H1 (cell line): ENCODE measurements around the gene COA5. TPM values are rescaled to one million over a fixed set of nuclear protein-coding genes. Genes with fewer than 3 reads are reported as not detected.

ENCODE experiments used
- CTCF ChIA-PET: fragments of 300-600 bp; sonication (Branson Sonifier 250); formaldehyde crosslinking; loops from one replicate; lab custom pipeline; 2021; ENCODE audit not compliant: partially characterized antibody; lab: Charles Lee
- POLR2A ChIA-PET: fragments of 300-600 bp; sonication (Branson Sonifier 250); formaldehyde crosslinking; loops from one replicate; lab custom pipeline; 2021; ENCODE audit warnings: inconsistent platforms; ENCODE audit not compliant: partially characterized antibody; lab: Charles Lee
- DNase-seq, 2 experiments: peaks; one replicate each; pipeline versions ENCODE4 v3.0.0 to v3.0.0-alpha.2; 2010 to 2022; ENCODE audit warnings: low spot score in 2 of 2, low read depth in 1 of 2, mixed read lengths in 1 of 2
- FAIRE-seq: peaks from 2 replicates; lab custom pipeline; 2011; peaks lifted over from hg19 to GRCh38; lab: Jason Lieb, UNC
- H2AFZ ChIP-seq: 2 replicates; pipeline ENCODE4 v1.8.1; 2012; ENCODE audit warnings: low read length, inconsistent platforms
- H2AK5ac ChIP-seq: 2 replicates; pipeline ENCODE4 v1.6.1; 2013; ENCODE audit warnings: low read depth, low read length
- H2BK120ac ChIP-seq: replicated peaks from 2 replicates; pipeline ENCODE3; 2013; ENCODE audit warnings: low read depth, low read length, inconsistent platforms
- H2BK12ac ChIP-seq: 2 replicates; pipeline ENCODE4 v1.6.1; 2013; ENCODE audit warnings: low read depth, low read length
- H2BK15ac ChIP-seq: 2 replicates; pipeline ENCODE4 v1.6.1; 2013; ENCODE audit warnings: low read length
- H2BK20ac ChIP-seq: 2 replicates; pipeline ENCODE4 v1.6.1; 2013; ENCODE audit warnings: low read length
- H2BK5ac ChIP-seq: 2 replicates; pipeline ENCODE4 v1.6.1; 2013; ENCODE audit warnings: low read depth, low read length
- H3K14ac ChIP-seq: 2 replicates; pipeline ENCODE4 v1.6.1; 2013; ENCODE audit warnings: inconsistent platforms; ENCODE audit not compliant: insufficient read length
- H3K18ac ChIP-seq: 2 replicates; pipeline ENCODE4 v1.6.1; 2013; ENCODE audit warnings: low read length; ENCODE audit errors: extremely low read depth
- H3K23ac ChIP-seq: 2 replicates; pipeline ENCODE4 v1.6.1; 2013; ENCODE audit warnings: inconsistent platforms; ENCODE audit not compliant: insufficient read length
- H3K23me2 ChIP-seq: 2 replicates; pipeline ENCODE4 v1.6.1; 2013; ENCODE audit warnings: low read depth, low read length
- H3K27ac ChIP-seq: 2 replicates; pipeline ENCODE4 v1.6.1; 2011; ENCODE audit warnings: low read depth, low read length, inconsistent platforms
- H3K27me3 ChIP-seq, 4 experiments: replicated peaks in 1 of 4; 1 replicate in 1 of 4; 2 replicates in 3 of 4; pipeline versions ENCODE4 v1.6.1 to v1.8.1; 2011 to 2013; ENCODE audit warnings: low read length in 3 of 4, mild to moderate bottlenecking in 3 of 4, inconsistent platforms in 2 of 4, mixed read lengths in 2 of 4, moderate library complexity in 1 of 4; ENCODE audit not compliant: control insufficient read depth in 3 of 4, insufficient read depth in 3 of 4; ENCODE audit errors: extremely low read depth in 1 of 4
- H3K36me3 ChIP-seq, 4 experiments: 2 replicates each; pipeline versions ENCODE4 v1.6.1 to v1.8.1; 2011 to 2013; ENCODE audit warnings: mild to moderate bottlenecking in 4 of 4, low read length in 3 of 4, moderate library complexity in 2 of 4, control low read depth in 1 of 4, inconsistent platforms in 1 of 4; ENCODE audit not compliant: insufficient read depth in 4 of 4, control insufficient read depth in 2 of 4
- H3K4ac ChIP-seq: replicated peaks from 2 replicates; pipeline ENCODE3; 2013; ENCODE audit warnings: low read length, low read depth, mixed read lengths, inconsistent platforms; ENCODE audit not compliant: insufficient read length
- H3K4me1 ChIP-seq, 4 experiments: replicated peaks in 1 of 4; 1 replicate in 1 of 4; 2 replicates in 3 of 4; pipeline versions ENCODE4 v1.6.1 to v1.8.1; 2011 to 2013; ENCODE audit warnings: low read length in 3 of 4, inconsistent platforms in 2 of 4, mixed read lengths in 1 of 4; ENCODE audit not compliant: insufficient read depth in 4 of 4, control insufficient read depth in 3 of 4
- H3K4me2 ChIP-seq, 2 experiments: 2 replicates each; pipeline versions ENCODE4 v1.6.1 to v1.8.1; 2011 to 2013; ENCODE audit warnings: low read depth in 2 of 2, low read length in 2 of 2, control low read depth in 1 of 2, inconsistent platforms in 1 of 2, mild to moderate bottlenecking in 1 of 2; ENCODE audit not compliant: insufficient read depth in 1 of 2
- H3K4me3 ChIP-seq, 4 experiments: fragments of 200-600, 300-600 bp in 1 of 4; sonication (generic), shearing (Covaris generic), sonication (Bioruptor Twin) in 1 of 4; 2 replicates each; pipeline versions ENCODE4 v1.5.1 to v1.8.1; 2011 to 2016; ENCODE audit warnings: low read length in 4 of 4, low read depth in 3 of 4, control low read depth in 2 of 4, inconsistent platforms in 2 of 4, mild to moderate bottlenecking in 2 of 4, mixed read lengths in 1 of 4, moderate library complexity in 1 of 4; ENCODE audit not compliant: insufficient read depth in 2 of 4; ENCODE audit errors: extremely low read depth in 1 of 4
- H3K56ac ChIP-seq: replicated peaks from 2 replicates; pipeline ENCODE3; 2013; ENCODE audit warnings: low read depth, mild to moderate bottlenecking, mixed read lengths, low read length, inconsistent platforms; ENCODE audit not compliant: insufficient read length
- H3K79me1 ChIP-seq: 2 replicates; pipeline ENCODE4 v1.6.1; 2013; ENCODE audit warnings: low read depth, low read length, control low read depth
- H3K79me2 ChIP-seq, 2 experiments: 2 replicates each; pipeline versions ENCODE4 v1.6.1 to v1.8.1; 2012 to 2013; ENCODE audit warnings: low read length in 2 of 2, mild to moderate bottlenecking in 2 of 2, inconsistent platforms in 1 of 2; ENCODE audit not compliant: insufficient read depth in 2 of 2, control insufficient read depth in 1 of 2
- H3K9ac ChIP-seq, 4 experiments: replicated peaks in 1 of 4; 1 replicate in 1 of 4; 2 replicates in 3 of 4; pipeline versions ENCODE4 v1.6.1 to v1.8.1; 2011 to 2013; ENCODE audit warnings: low read depth in 3 of 4, low read length in 3 of 4, control low read depth in 2 of 4, mild to moderate bottlenecking in 2 of 4, moderate library complexity in 2 of 4, inconsistent platforms in 1 of 4; ENCODE audit errors: extremely low read depth in 1 of 4
- H3K9me3 ChIP-seq, 2 experiments: 2 replicates each; pipeline versions ENCODE4 v1.6.1 to v1.8.1; 2012 to 2013; ENCODE audit warnings: mild to moderate bottlenecking in 2 of 2, moderate library complexity in 2 of 2, control low read depth in 1 of 2, inconsistent platforms in 1 of 2, low read depth in 1 of 2, low read length in 1 of 2, mixed read lengths in 1 of 2; ENCODE audit not compliant: insufficient read depth in 2 of 2
- H4K20me1 ChIP-seq, 2 experiments: replicated peaks in 1 of 2; 2 replicates each; pipeline versions ENCODE3 to v1.8.1; 2011 to 2013; ENCODE audit warnings: inconsistent platforms in 2 of 2, low read length in 2 of 2, mild to moderate bottlenecking in 1 of 2; ENCODE audit not compliant: insufficient read depth in 2 of 2, control insufficient read depth in 1 of 2
- H4K5ac ChIP-seq: 2 replicates; pipeline ENCODE4 v1.6.1; 2013; ENCODE audit warnings: low read length, low read depth, mixed read lengths, inconsistent platforms; ENCODE audit not compliant: insufficient read length
- H4K8ac ChIP-seq: 2 replicates; pipeline ENCODE4 v1.8.0; 2013; ENCODE audit warnings: mild to moderate bottlenecking, moderate library complexity, low read length, inconsistent platforms; ENCODE audit not compliant: insufficient read depth; ENCODE audit errors: extremely low read depth
- H4K91ac ChIP-seq: replicated peaks from 2 replicates; pipeline ENCODE3; 2013; ENCODE audit warnings: low read length, mixed read lengths, inconsistent platforms; ENCODE audit not compliant: insufficient read length
- FOSL1 ChIP-seq: IDR thresholded peaks from 2 replicates; pipeline ENCODE4 v1.6.1; 2011; ENCODE audit warnings: mild to moderate bottlenecking, low read depth, low read length, moderate library complexity; ENCODE audit not compliant: insufficient read depth
- WGBS, 2 experiments: shearing (Covaris generic) in 1 of 2; methylation state at CpG; one replicate each; pipeline versions ENCODE4 v1.1.6 to v1.1.7; 2013 to 2015; ENCODE audit warnings: low lambda C conversion rate in 2 of 2, mixed read lengths in 2 of 2, inconsistent platforms in 1 of 2, low coverage in 1 of 2, missing lambda C conversion rate in 1 of 2; ENCODE audit not compliant: insufficient replicate concordance in 2 of 2, insufficient coverage in 1 of 2, insufficient read length in 1 of 2; ENCODE audit errors: extremely low coverage in 1 of 2, missing lambda C conversion rate in 1 of 2; 5-methylcytosine and 5-hydroxymethylcytosine counted together
- polyA plus RNA-seq, 7 experiments: library from polyadenylated mRNA; depleted of rRNA in 3 of 7; stranded (reverse) in 5 of 7; unstranded in 2 of 7; fragments of >200 nt in 5 of 7; fragments of 200-250 nt in 2 of 7; gene quantifications; 1 replicate in 5 of 7; 2 replicates in 1 of 7; 4 replicates in 1 of 7; pipeline versions ENCODE4 v1.2.1 to v1.2.3, GENCODE V29; 2011 to 2013; ENCODE audit warnings: missing spikeins in 2 of 7, mixed read lengths in 2 of 7
- total RNA-seq: library from RNA; stranded (reverse); fragmentation: NEBNext Ultra II Directional; extraction: Animal tissue kit (Norgen Biotek cat#: 25700); gene quantifications from 2 replicates; pipeline ENCODE4 v1.2.1, GENCODE V29; 2021

COA5 gene
- total and polyA plus RNA-seq, 2 of the 8 experiments (the other 6 are each of a cell fraction or from before 2014, with no cell fraction given) = 20.3 to 24.7 TPM

DNA sequence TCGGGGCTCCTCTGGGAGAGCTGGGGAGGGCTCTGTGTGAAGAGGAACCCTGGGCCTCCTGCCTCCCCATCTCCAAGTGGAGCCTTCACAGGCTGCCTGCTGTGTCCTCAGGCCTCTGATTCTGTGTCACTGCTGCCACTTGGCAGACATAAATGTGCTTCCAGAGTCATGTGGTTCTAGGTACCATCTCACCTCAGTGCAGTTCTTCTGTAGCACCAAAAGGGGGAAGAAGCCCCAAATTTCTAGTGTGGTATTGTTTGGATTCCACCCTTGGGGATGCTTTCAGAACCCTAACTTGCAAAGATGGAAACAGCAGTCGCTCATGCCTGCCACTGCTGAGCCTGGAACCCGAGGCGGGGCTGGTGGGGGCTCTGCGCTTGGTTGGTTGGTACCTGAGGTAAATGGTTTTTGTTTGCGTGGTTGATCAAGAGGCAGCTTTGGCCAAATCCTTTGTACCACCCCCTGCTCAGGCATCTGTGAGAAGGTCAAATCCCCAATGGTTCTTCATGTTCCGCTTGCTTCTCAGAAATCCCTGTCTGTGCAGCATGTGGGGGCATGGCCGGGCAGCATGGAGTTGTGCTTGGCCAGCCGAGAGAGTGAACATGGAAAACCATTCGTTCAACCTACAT is 27.5 kb downstream of the COA5 start:
- Histone ChIP-seq H4K91ac (no peak overlapping the region), H2AK5ac (no peak overlapping the region), H3K4me1 (no peaks in the 10 kb centered on the region), H3K36me3 (peaks cover 0 to 18% (median 10%) of the 10 kb centered on the region in 4 experiments), H2BK15ac (no peak overlapping the region), H2BK20ac (no peak overlapping the region), H3K18ac (no peak overlapping the region), H2AFZ (no peak overlapping the region), H3K23me2 (no peaks in the 10 kb centered on the region), H3K9ac (no peak overlapping the region), H3K23ac (no peak overlapping the region), H3K56ac (no peak overlapping the region), H2BK120ac (no peak overlapping the region), H2BK12ac (no peak overlapping the region), H3K79me1 (no peaks in the 10 kb centered on the region), H3K4me3 (no peak overlapping the region), H3K27me3 (no peaks in the 10 kb centered on the region), H4K20me1 (peaks cover 0 to 2% of the 10 kb centered on the region in 2 experiments), H3K14ac (no peak overlapping the region), H4K5ac (no peak overlapping the region), H3K4me2 (no peak overlapping the region), H3K27ac (no peak overlapping the region), H3K9me3 (no peaks in the 10 kb centered on the region), H2BK5ac (no peak overlapping the region), H4K8ac (no peak overlapping the region; the same call in 1 of the 2 replicates), H3K4ac (no peak overlapping the region), H3K79me2 (no peaks in the 10 kb centered on the region)
- 92% methylated on average over 10 of the region's 10 CpGs; no CpG with 5 or more reads in 1 of the 2 experiments for WGBS, 2 experiments
- FAIRE-seq (no peak), DNase-seq (no peak)
- no peak for TF ChIP-seq FOSL1
- CTCF ChIA-PET = interaction anchor here (0.7 to 1.7 kb wide), 7 partner anchors 9 to 44 kb away, joined by 3 to 7 read pairs (median 3); no protein-coding TSS in a partner anchor
- POLR2A ChIA-PET = no interaction called here
